IMR-90 (cell line): ENCODE measurements around the gene IMPDH1. TPM values are rescaled to one million over a fixed set of nuclear protein-coding genes. Genes with fewer than 3 reads are reported as not detected.

Source experiments
- ATAC-seq: fragments of 200-7000 bp; cut with Tn5 transposase; 2 replicates; pipeline ENCODE4 v1.9.1; 2020; ENCODE audit warnings: low read depth, mild to moderate bottlenecking, moderate library complexity
- BruUV-seq: library from RNA; stranded (reverse); fragments of 400-500 nt; replicated peaks from 2 replicates; lab custom pipeline; 2021; lab: Mats Ljungman, UMichigan
- CTCF ChIA-PET: fragments of 300-600 bp; formaldehyde crosslinking; extraction: SDS; loops from one replicate; lab custom pipeline; 2021; ENCODE audit warnings: antibody characterized with exemption; lab: Yijun Ruan, JAX
- POLR2A ChIA-PET: fragments of 300-600 bp; sonication (Branson Sonifier 250); formaldehyde crosslinking; loops from one replicate; lab custom pipeline; 2022; ENCODE audit warnings: antibody characterized with exemption; ENCODE audit not compliant: unreplicated experiment; lab: Charles Lee
- DNase-seq: peaks from one replicate; pipeline ENCODE4 v3.0.0; 2013
- H2AFZ ChIP-seq: replicated peaks from 2 replicates; pipeline ENCODE3; 2013; ENCODE audit warnings: low read length, mild to moderate bottlenecking; ENCODE audit not compliant: poor library complexity
- H2AK5ac ChIP-seq: 2 replicates; pipeline ENCODE4 v1.6.1; 2013; ENCODE audit warnings: low read depth, low read length, inconsistent platforms
- H2AK9ac ChIP-seq: replicated peaks from 2 replicates; pipeline ENCODE3; 2013; ENCODE audit warnings: mild to moderate bottlenecking, low read depth, low read length, moderate library complexity; ENCODE audit not compliant: poor library complexity
- H2BK120ac ChIP-seq: 2 replicates; pipeline ENCODE4 v1.6.1; 2013; ENCODE audit warnings: low read depth, low read length, inconsistent platforms
- H2BK15ac ChIP-seq: 3 replicates; pipeline ENCODE4 v1.6.1; 2013; ENCODE audit warnings: low read depth, low read length, inconsistent platforms
- H2BK20ac ChIP-seq: 2 replicates; pipeline ENCODE4 v1.6.1; 2013; ENCODE audit warnings: low read depth, mild to moderate bottlenecking, inconsistent platforms, low read length, moderate library complexity
- H2BK5ac ChIP-seq: 2 replicates; pipeline ENCODE4 v1.6.1; 2013; ENCODE audit warnings: mild to moderate bottlenecking, low read depth, low read length, inconsistent platforms; ENCODE audit not compliant: poor library complexity, severe bottlenecking
- H3K14ac ChIP-seq: replicated peaks from 2 replicates; pipeline ENCODE4 v1.6.1; 2013; ENCODE audit warnings: low read depth, low read length, inconsistent platforms
- H3K18ac ChIP-seq: 2 replicates; pipeline ENCODE4 v1.6.1; 2013; ENCODE audit warnings: low read depth, low read length, control low read depth
- H3K23ac ChIP-seq: 2 replicates; pipeline ENCODE4 v1.6.1; 2013; ENCODE audit warnings: low read depth, low read length, inconsistent platforms
- H3K27ac ChIP-seq: 2 replicates; pipeline ENCODE4 v1.5.1; 2013; ENCODE audit warnings: mild to moderate bottlenecking, control low read depth, low read length; ENCODE audit not compliant: insufficient read depth
- H3K27me3 ChIP-seq: 2 replicates; pipeline ENCODE4 v1.6.1; 2013; ENCODE audit warnings: low read length; ENCODE audit not compliant: control insufficient read depth, insufficient read depth
- H3K36me3 ChIP-seq: 2 replicates; pipeline ENCODE4 v1.6.1; 2013; ENCODE audit warnings: low read length, mixed read lengths; ENCODE audit not compliant: control insufficient read depth, insufficient read depth
- H3K4ac ChIP-seq: 2 replicates; pipeline ENCODE4 v1.6.1; 2013; ENCODE audit warnings: low read depth, low read length, inconsistent platforms
- H3K4me1 ChIP-seq: 2 replicates; pipeline ENCODE4 v1.6.1; 2013; ENCODE audit warnings: low read length, mixed read lengths; ENCODE audit not compliant: control insufficient read depth, insufficient read depth
- H3K4me2 ChIP-seq: 2 replicates; pipeline ENCODE4 v1.6.1; 2013; ENCODE audit warnings: low read depth, mild to moderate bottlenecking, control low read depth, low read length, moderate library complexity
- H3K4me3 ChIP-seq: 2 replicates; pipeline ENCODE4 v1.5.1; 2013; ENCODE audit warnings: low read depth, mild to moderate bottlenecking, control low read depth, low read length, moderate library complexity; ENCODE audit not compliant: insufficient read depth
- H3K56ac ChIP-seq: 2 replicates; pipeline ENCODE4 v1.6.1; 2013; ENCODE audit warnings: low read length, inconsistent platforms; ENCODE audit not compliant: insufficient read depth; ENCODE audit errors: extremely low read depth
- H3K79me1 ChIP-seq, 2 experiments: 2 replicates each; pipeline ENCODE4 v1.6.1; 2013; ENCODE audit warnings: low read length in 2 of 2, inconsistent platforms in 1 of 2, low read depth in 1 of 2
- H3K9ac ChIP-seq: 2 replicates; pipeline ENCODE4 v1.6.1; 2013; ENCODE audit warnings: low read depth, low read length, control low read depth
- H3K9me1 ChIP-seq: 2 replicates; pipeline ENCODE4 v1.6.1; 2013; ENCODE audit warnings: low read length, inconsistent platforms; ENCODE audit not compliant: insufficient read depth
- H3K9me3 ChIP-seq: 2 replicates; pipeline ENCODE4 v1.6.1; 2013; ENCODE audit warnings: low read length; ENCODE audit not compliant: control insufficient read depth, insufficient read depth
- H4K20me1 ChIP-seq: 2 replicates; pipeline ENCODE4 v1.6.1; 2013; ENCODE audit warnings: low read length, inconsistent platforms; ENCODE audit not compliant: insufficient read depth
- H4K5ac ChIP-seq: 2 replicates; pipeline ENCODE4 v1.6.1; 2013; ENCODE audit warnings: mild to moderate bottlenecking, low read depth, low read length, control low read depth
- H4K8ac ChIP-seq, 2 experiments: 2 replicates each; pipeline ENCODE4 v1.6.1; 2013; ENCODE audit warnings: low read depth in 2 of 2, low read length in 2 of 2, control low read depth in 1 of 2, inconsistent platforms in 1 of 2
- H4K91ac ChIP-seq: 2 replicates; pipeline ENCODE4 v1.6.1; 2013; ENCODE audit warnings: low read depth, low read length, inconsistent platforms; ENCODE audit not compliant: insufficient read depth
- CHD1 ChIP-seq: IDR thresholded peaks from 2 replicates; pipeline ENCODE4 v1.6.1; 2012; ENCODE audit warnings: low read depth, low read length, improper control_type of control experiment
- USF2 ChIP-seq: fragments of 150-350 bp; IDR thresholded peaks from 2 replicates; pipeline ENCODE4 v1.6.1; 2017; ENCODE audit warnings: mild to moderate bottlenecking, antibody characterized with exemption, low read length, low read depth
- whole genome bisulfite sequencing, 2 experiments: methylation state at CpG; one replicate each; pipeline versions ENCODE4 v1.1.5 to v1.1.7; 2013; ENCODE audit warnings: missing lambda C conversion rate in 2 of 2; ENCODE audit not compliant: insufficient read length in 1 of 2; ENCODE audit errors: extremely low coverage in 2 of 2; 5-methylcytosine and 5-hydroxymethylcytosine counted together
- dilution Hi-C: fragments of 300-500 bp; cut with HindIII; formaldehyde crosslinking; loops from one replicate; pipeline ENCODE4 v1.14.3; 2018; ENCODE audit warnings: low sequenced_read_pairs; ENCODE audit not compliant: unreplicated experiment
- in situ Hi-C: fragments of 300-500 bp; cut with MboI; formaldehyde crosslinking; loops from 3 replicates; pipeline ENCODE4 v1.14.3; 2019; ENCODE audit warnings: low sequenced_read_pairs, inconsistent platforms, mixed read lengths
- intact Hi-C: fragments of 100-400 bp; cut with micrococcal nuclease; formaldehyde crosslinking; loops from 2 replicates; pipeline ENCODE4 v1.10.0; 2022
- polyA plus RNA-seq, 3 experiments: library from polyadenylated mRNA; depleted of rRNA; stranded (reverse); fragments of >200 nt; gene quantifications; 2 replicates each; pipeline ENCODE4 v1.2.3, GENCODE V29; 2012; ENCODE audit warnings: low replicate concordance in 1 of 3
- total RNA-seq: library from RNA; depleted of rRNA; stranded (reverse); fragments of >200 nt; gene quantifications from 2 replicates; pipeline ENCODE4 v1.2.3, GENCODE V29; 2012

IMPDH1 gene
- total and polyA plus RNA-seq, 2 of the 4 experiments (the other 2 are of a cell fraction) = 49.5 to 69.3 TPM

DNA sequence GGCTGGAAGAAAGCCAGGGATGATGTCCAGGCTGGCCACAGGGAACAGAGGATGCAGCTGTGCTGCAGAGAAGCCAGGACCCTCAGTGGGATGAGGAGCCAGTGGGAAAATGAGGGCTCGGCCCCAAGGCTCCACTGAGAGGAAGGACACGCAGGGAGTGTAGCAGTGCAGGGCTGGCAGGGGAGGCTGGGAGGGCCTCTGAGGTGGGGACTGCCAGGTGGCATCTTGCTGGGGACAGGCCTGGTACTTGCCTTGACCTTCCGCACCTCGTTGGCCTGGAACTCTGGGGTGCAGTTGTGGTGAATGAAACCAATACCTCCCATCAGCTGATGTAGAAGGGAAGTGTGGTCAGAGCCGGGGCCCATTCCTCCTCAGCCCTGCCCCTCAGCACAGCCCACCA, 9.2 kb downstream of the IMPDH1 start:
- dilution Hi-C loops = no loop called here
- no TSS peak for BruUV-seq

More for the DNA sequence above, 9.2 kb downstream of the IMPDH1 start:
- Histone ChIP-seq H2AK5ac (no peak overlapping the region), H2AFZ (no peak overlapping the region), H2BK5ac (no peak overlapping the region), H3K36me3 (peaks cover 42% of the 10 kb centered on the region), H3K4ac (no peak overlapping the region), H3K27ac (no peak overlapping the region), H4K8ac (no peak overlapping the region), H3K27me3 (no peaks in the 10 kb centered on the region), H3K14ac (no peak overlapping the region), H3K9me3 (no peaks in the 10 kb centered on the region), H3K18ac (no peak overlapping the region), H3K4me2 (no peak overlapping the region), H2BK20ac (no peak overlapping the region), H3K56ac (no peak overlapping the region), H4K91ac (no peak overlapping the region), H2BK120ac (no peak overlapping the region), H3K23ac (no peak overlapping the region), H2AK9ac (no peak overlapping the region), H3K4me3 (no peak overlapping the region), H3K9me1 (peaks cover 9% of the 10 kb centered on the region; the same call in 1 of the 2 replicates), H2BK15ac (no peak overlapping the region), H3K9ac (no peak overlapping the region), H3K4me1 (peaks cover 9% of the 10 kb centered on the region), H4K20me1 (peaks cover 26% of the 10 kb centered on the region), H4K5ac (no peak overlapping the region), H3K79me1 (peaks cover 19 to 38% of the 10 kb centered on the region in 2 experiments)
- in situ Hi-C loops (no loop called here), intact Hi-C loops (no loop called here)
- no CpG with 5 or more reads among the region's 5 CpGs for WGBS, 2 experiments
- TF ChIP-seq USF2 (no peak), CHD1 (no peak)
- ChIA-PET POLR2A (no interaction called here), CTCF (no interaction called here)
- DNase-seq (no peak), ATAC-seq (no peak)
